Activated T-cell treated with anti-CD3 and anti-CD28 coated beads for 4 hours (primary cell): ENCODE results near the gene CYP2R1.
"Not testable (repeated sequence)": the region's sequence is repeated elsewhere in the genome, so short reads cannot be mapped to it uniquely, and the experiment has no call there.

Source experiments
- DNase-seq: peaks from one replicate; pipeline ENCODE4 v3.0.0-alpha.2; 2020

CYP2R1 gene

GRCh38 chr11:14891143-14892035, 642 bp downstream of the CYP2R1 start:
- DNase-seq, result peak; percentile 74

- DNase-seq, result no peak
These were observed 5.5 kb downstream of the CYP2R1 start for GRCh38 chr11:14886513-14886912.

GRCh38 chr11:14884667-14885273, 7.3 kb downstream of the CYP2R1 start:
- DNase-seq, result no peak

- DNase-seq, result not testable (repeated sequence)
These were observed 8.3 kb downstream of the CYP2R1 start for GRCh38 chr11:14883683-14884082.

- DNase-seq, result no peak
These were observed 9.8 kb downstream of the CYP2R1 start for GRCh38 chr11:14882196-14882595.

- no peak for DNase-seq
These were observed 10.3 kb downstream of the CYP2R1 start for GRCh38 chr11:14881576-14882193.

GRCh38 chr11:14875163-14875562, 16.9 kb downstream of the CYP2R1 start:
- DNase-seq, result no peak

- DNase-seq, result no peak
These were observed 18.4 kb downstream of the CYP2R1 start for GRCh38 chr11:14873632-14874031.

GRCh38 chr11:14872032-14872431, 20.0 kb downstream of the CYP2R1 start:
- DNase-seq, result no peak

- not testable (repeated sequence) for DNase-seq
These were observed 28.3 kb downstream of the CYP2R1 start for GRCh38 chr11:14863775-14864174.

GRCh38 chr11:14861680-14862079, 30.4 kb downstream of the CYP2R1 start:
- DNase-seq, result no peak

GRCh38 chr11:14860511-14860910, 31.5 kb downstream of the CYP2R1 start:
- no peak for DNase-seq

- no peak for DNase-seq
These were observed 33.6 kb downstream of the CYP2R1 start for GRCh38 chr11:14858404-14858803.

GRCh38 chr11:14857621-14858020, 34.4 kb downstream of the CYP2R1 start:
- DNase-seq, result no peak

- no peak for DNase-seq
These were observed 36.1 kb downstream of the CYP2R1 start for GRCh38 chr11:14855890-14856289.

GRCh38 chr11:14854057-14854456, 38.0 kb downstream of the CYP2R1 start:
- DNase-seq, result no peak

- DNase-seq, result no peak
These were observed 39.4 kb downstream of the CYP2R1 start for GRCh38 chr11:14852571-14853177.

- no peak for DNase-seq
These were observed 50.0 kb downstream of the CYP2R1 start for GRCh38 chr11:14842002-14842401.

- no peak for DNase-seq
These were observed 56.2 kb downstream of the CYP2R1 start for GRCh38 chr11:14835496-14836492.
